ENCODE measurements around the gene DCXR. TPM values are rescaled to one million over a fixed set of nuclear protein-coding genes. Genes with fewer than 3 reads are reported as not detected.

The DCXR gene
- total and polyA plus RNA-seq, 2 of the 4 experiments (the other 2 are of a cell fraction) = 36.6 to 139 TPM

DNA sequence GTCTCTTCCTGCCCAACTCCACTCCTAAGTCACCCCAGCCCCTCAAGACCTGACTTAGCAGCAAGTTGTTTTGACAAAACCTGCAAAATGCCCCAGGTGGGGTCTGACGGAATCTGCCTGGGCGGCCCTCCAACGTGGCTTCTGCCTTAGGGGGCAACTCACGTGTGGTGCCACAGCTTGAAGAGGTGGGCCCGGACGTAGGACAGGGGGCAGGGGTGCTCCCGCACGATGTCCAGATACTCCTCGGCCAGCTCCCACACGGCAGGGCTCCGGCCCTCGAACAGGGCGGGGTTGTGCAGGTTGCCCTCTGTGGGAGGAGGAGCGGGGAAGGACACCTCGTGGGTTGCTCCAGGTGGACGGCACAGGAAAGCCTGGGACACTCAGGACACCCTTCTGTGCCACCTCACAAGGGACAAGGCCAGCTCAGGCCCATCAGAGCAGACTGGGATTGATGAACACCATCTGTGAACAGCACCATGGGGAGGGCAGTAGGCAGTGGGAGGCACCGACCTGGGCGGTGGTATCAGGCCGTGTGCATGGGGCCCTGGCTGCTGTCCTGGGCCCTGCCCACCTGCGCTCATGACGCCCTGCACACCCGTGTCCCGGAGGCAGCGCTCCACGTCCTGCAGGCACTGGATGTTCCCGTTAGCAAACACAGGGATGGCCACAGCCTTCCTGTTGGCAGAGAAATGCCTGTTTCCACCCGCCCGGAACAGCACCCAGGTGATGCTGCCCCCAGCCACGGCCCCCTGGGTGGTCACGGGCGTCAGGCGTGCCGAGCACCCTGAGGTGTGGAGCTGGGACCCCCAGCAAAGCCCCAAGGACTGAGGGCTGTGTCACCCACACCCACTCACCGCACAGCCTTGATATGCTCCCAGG, 23.8 kb upstream of the DCXR start:
- Histone ChIP-seq H3K23ac (ENCODE audit: low read depth, low read length) (no peak overlapping the region), H2BK120ac (ENCODE audit: low read depth, low read length) (no peak overlapping the region), H3K4me2 (ENCODE audit: low read depth, low read length) (no peak overlapping the region), H3K79me1 (ENCODE audit: low read depth in 1 of 2, low read length in 2 of 2) (peaks cover 5 to 32% of the 10 kb centered on the region in 2 experiments; a peak in 3 of 4 replicates), H3K27me3 (ENCODE audit: control insufficient read depth, insufficient read depth, low read length) (no peaks in the 10 kb centered on the region), H3K4ac (ENCODE audit: low read depth, low read length) (no peak overlapping the region), H3K14ac (replicated peaks; ENCODE audit: low read depth, low read length) (no peak overlapping the region), H2BK15ac (ENCODE audit: low read depth, low read length) (no peak overlapping the region), H3K9me1 (ENCODE audit: insufficient read depth, low read length) (no peaks in the 10 kb centered on the region), H4K20me1 (ENCODE audit: insufficient read depth, low read length) (peaks cover 3% of the 10 kb centered on the region; the same call in 1 of the 2 replicates), H3K4me1 (ENCODE audit: control insufficient read depth, insufficient read depth, low read length) (peaks cover 10% of the 10 kb centered on the region), H3K18ac (ENCODE audit: low read depth, low read length) (no peak overlapping the region), H3K27ac (ENCODE audit: insufficient read depth, low read length) (no peak overlapping the region), H3K9me3 (ENCODE audit: control insufficient read depth, insufficient read depth, low read length) (no peaks in the 10 kb centered on the region), H3K36me3 (ENCODE audit: control insufficient read depth, insufficient read depth, low read length) (peaks cover 64% of the 10 kb centered on the region), H4K5ac (ENCODE audit: low read depth, low read length) (no peak overlapping the region), H2AK5ac (ENCODE audit: low read depth, low read length) (no peak overlapping the region), H3K9ac (ENCODE audit: low read depth, low read length) (no peak overlapping the region), H2BK20ac (ENCODE audit: low read depth, low read length) (no peak overlapping the region), H3K56ac (ENCODE audit: extremely low read depth, insufficient read depth, low read length) (no peak overlapping the region), H2AK9ac (replicated peaks; ENCODE audit: low read depth, low read length, poor library complexity) (peak overlapping the region; percentile 61), H3K4me3 (ENCODE audit: insufficient read depth, low read depth, low read length) (no peak overlapping the region), H4K91ac (ENCODE audit: insufficient read depth, low read depth, low read length) (no peak overlapping the region), H2BK5ac (ENCODE audit: low read depth, low read length, poor library complexity, severe bottlenecking) (no peak overlapping the region), H2AFZ (replicated peaks; ENCODE audit: low read length, poor library complexity) (no peak overlapping the region), H4K8ac (ENCODE audit: low read depth in 2 of 2, low read length in 2 of 2) (no peak overlapping the region)
- no peak for TF ChIP-seq RFX5 (IDR thresholded peaks at IDR 0.05; ENCODE audit: low read depth, low read length)
- no peak for TF ChIP-seq CHD1 (IDR thresholded peaks at IDR 0.05; ENCODE audit: low read depth, low read length)
- TF ChIP-seq RCOR1 (IDR thresholded peaks at IDR 0.05; ENCODE audit: insufficient replicate concordance, low read length) = no peak
- TF ChIP-seq USF2 (IDR thresholded peaks at IDR 0.05; ENCODE audit: low read depth, low read length) = no peak
- no peak for TF ChIP-seq SMC3 (IDR thresholded peaks at IDR 0.05; ENCODE audit: low read depth, low read length)
- TF ChIP-seq RAD21 (IDR thresholded peaks at IDR 0.05; ENCODE audit: low read length) = no peak
- DNase-seq = no peak
- ATAC-seq (ENCODE audit: low read depth) = no peak
- WGBS, 2 experiments (ENCODE audit: extremely low coverage in 2 of 2, insufficient read length in 1 of 2) = 92% methylated on average over 21 of the region's 34 CpGs; no CpG with 5 or more reads in 1 of the 2 experiments
- ChIA-PET POLR2A (ENCODE audit: unreplicated experiment) (no interaction called here), CTCF (no interaction called here)
- dilution Hi-C loops (cut with HindIII; ENCODE audit: low sequenced_read_pairs, unreplicated experiment) (no loop called here), intact Hi-C loops (cut with micrococcal nuclease) (no loop called here), in situ Hi-C loops (cut with MboI; ENCODE audit: low sequenced_read_pairs) (no loop called here)
- no TSS peak for BruUV-seq (replicated peaks)

All from IMR-90 (cell line).